ENCODE data around the gene DAZAP1.

The DAZAP1 gene

DNA sequence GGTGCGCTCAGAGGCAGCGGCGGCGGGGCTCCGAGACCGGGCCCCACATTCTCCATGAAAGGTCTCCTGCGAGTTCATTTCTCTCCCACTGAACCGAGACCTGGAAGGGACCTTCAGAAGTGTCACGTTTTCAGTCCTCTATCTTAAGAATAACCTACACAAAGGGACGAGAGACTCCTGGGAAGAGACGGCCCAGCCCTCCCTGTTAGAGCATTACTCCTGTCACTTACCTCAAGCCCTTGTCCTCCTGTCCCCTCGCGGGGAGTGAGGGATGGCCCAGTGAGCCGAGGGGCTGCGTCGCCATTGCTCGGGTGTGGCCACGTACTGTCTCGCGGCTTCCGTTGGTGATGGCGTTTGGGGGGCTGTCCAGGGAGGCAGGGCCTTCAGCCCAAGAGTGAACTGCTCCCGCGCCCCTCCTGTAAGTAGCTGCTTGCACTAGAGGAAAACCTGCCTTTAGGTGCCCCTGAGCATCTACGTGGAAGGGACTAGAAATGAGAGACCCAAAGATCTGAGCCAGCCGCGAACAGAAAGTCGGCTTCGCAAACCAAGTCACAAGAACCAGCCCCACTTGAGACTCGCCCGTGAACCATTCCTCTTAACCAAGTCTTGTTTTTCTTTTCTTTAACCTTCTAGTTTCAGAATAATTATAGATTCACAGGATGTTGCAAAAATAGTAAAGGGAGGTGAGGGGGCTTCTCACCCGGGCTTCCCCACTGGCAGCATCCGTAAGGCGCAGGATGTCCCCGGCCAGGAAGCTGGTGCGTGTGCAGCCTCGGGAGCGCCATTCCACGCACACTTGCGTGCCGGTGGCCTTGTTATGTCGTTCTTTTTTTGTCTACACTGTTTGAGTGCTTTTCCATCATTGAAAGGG, 44.8 kb upstream of the DAZAP1 start:
- POLR2A ChIA-PET = no interaction called here
- CTCF ChIA-PET = no interaction called here
- no peak for DNase-seq (ENCODE audit: extremely low spot score)
- TF ChIP-seq, protein P1, sequence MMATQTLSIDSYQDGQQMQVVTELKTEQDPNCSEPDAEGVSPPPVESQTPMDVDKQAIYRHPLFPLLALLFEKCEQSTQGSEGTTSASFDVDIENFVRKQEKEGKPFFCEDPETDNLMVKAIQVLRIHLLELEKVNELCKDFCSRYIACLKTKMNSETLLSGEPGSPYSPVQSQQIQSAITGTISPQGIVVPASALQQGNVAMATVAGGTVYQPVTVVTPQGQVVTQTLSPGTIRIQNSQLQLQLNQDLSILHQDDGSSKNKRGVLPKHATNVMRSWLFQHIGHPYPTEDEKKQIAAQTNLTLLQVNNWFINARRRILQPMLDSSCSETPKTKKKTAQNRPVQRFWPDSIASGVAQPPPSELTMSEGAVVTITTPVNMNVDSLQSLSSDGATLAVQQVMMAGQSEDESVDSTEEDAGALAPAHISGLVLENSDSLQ (IDR thresholded peaks at IDR 0.05) = no peak
- no peak for TF ChIP-seq FOXA1 (IDR thresholded peaks at IDR 0.05)
- no peak for TF ChIP-seq FOXK2 (IDR thresholded peaks at IDR 0.05)

DNA sequence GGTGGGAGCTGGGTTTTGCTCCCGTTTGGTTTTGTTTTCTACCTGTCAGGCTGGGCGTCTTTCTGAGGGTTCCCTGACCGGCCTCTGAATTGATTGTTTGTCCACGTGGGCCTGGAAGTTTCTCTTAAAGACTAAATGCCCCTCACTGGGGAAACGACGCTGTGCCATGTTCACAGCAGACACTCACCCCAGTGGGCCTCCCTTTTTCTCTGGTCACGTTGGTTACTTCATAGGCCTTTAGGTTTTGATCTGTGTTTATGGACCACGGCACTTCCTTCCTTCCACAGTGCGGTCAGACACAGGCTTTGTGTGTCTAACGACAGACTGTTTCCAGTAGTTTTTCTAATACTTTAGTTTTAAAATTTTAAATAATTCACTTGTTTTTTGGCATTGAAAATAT, 43.8 kb upstream of the DAZAP1 start:
- CTCF ChIA-PET = no interaction called here
- DNase-seq (ENCODE audit: extremely low spot score) = no peak
- TF ChIP-seq FOXA1 (IDR thresholded peaks at IDR 0.05) = no peak
- POLR2A ChIA-PET = no interaction called here

DNA sequence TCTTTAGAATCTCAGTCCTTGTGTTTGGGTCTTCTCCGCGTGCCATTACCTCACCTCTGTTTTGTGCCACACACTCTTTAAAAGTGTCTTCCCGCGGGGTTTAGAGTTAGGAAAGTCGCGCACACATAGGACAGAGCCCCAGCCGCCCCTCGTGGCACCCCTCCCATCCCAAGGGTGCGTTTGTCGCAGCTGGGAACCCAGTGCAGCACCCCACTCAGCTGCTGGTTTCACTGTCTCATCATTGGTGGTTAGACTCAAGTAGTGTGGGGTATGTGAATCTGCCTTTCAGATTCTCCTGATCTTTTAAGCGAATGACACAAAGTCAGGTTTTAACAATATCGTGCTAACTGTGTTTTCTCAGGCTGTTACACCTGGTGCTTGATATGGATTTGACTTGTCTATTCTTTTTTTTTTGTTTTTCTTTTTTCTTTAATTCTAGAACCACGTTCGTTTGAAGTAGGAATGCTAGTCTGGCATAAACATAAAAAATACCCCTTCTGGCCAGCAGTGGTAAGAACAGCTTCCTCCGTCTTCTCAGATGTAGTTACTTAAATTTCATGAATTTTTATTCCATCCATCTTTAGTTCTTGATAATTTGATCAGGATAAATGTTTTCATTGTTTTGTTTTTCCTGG, 43.2 kb upstream of the DAZAP1 start:
- no peak for DNase-seq (ENCODE audit: extremely low spot score)
- TF ChIP-seq ELF4 (IDR thresholded peaks at IDR 0.05) (no peak), L3MBTL2 (conservative IDR thresholded peaks at IDR 0.05) (no peak), NFRKB (IDR thresholded peaks at IDR 0.05) (no peak), BHLHE40 (IDR thresholded peaks at IDR 0.05; ENCODE audit: borderline replicate concordance) (no peak), ZNF384 (IDR thresholded peaks at IDR 0.05) (no peak), SUZ12 (IDR thresholded peaks at IDR 0.05) (no peak), FOXM1 (IDR thresholded peaks at IDR 0.05; ENCODE audit: borderline replicate concordance) (no peak), ARNT (IDR thresholded peaks at IDR 0.05) (no peak), TARDBP (IDR thresholded peaks at IDR 0.05) (no peak), FOXK2 (IDR thresholded peaks at IDR 0.05) (no peak), CTBP1 (IDR thresholded peaks at IDR 0.05; ENCODE audit: borderline replicate concordance) (no peak), LEF1 (IDR thresholded peaks at IDR 0.05; ENCODE audit: borderline replicate concordance) (no peak), HDGF (IDR thresholded peaks at IDR 0.05; ENCODE audit: borderline replicate concordance) (no peak), SP1 (IDR thresholded peaks at IDR 0.05) (no peak), FOXA1 (IDR thresholded peaks at IDR 0.05) (no peak)
- CTCF ChIA-PET = no interaction called here
- POLR2A ChIA-PET = no interaction called here

DNA sequence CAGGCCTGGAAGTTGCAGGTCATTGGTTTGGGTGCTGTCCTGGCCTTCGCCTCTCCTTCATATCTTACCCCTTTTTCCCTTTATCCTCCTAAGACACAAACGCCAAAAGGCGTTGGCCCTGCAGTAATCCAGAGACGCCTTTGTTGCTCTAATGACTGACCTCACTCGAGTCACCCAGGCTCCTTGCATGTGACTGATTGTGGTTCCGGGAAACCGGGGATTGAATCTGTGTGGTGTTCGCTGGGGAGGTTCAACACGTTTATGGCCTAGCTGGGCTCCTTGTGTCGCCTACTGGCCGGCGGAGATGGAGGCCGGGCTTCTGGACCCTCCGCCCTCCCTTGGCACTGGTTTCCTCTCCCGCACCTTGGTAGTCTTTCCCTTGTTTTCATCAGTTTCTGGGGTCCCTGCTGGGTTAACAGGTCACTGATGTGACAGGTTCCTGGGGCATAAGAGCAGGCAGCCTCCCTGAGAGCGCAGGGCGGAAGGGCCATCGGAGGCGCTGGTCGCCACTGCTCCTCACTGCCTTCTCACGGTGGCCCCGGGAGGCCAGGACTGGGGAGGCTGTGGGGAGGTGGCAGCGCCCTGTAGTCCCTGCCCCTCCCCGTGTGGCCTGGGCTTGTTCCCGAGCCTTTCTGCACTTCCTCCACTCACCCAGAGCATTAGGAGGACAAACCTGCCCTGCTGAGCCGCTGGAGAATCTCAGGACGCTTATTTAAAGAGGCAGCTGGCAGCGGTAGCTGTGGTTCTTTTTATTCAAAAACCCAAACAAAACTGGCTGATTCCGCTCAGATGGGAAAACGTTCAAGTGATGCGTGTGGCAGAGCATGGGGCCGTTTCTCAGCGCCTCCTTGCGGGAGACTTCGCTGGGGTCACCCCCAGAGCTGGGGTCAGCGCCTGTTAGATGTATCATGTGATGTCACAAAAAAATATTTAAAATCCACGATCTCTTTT, 41.8 kb upstream of the DAZAP1 start:
- ChIA-PET CTCF (no interaction called here), POLR2A (no interaction called here)
- DNase-seq (ENCODE audit: extremely low spot score) = no peak
- TF ChIP-seq FOXM1 (IDR thresholded peaks at IDR 0.05; ENCODE audit: borderline replicate concordance) (no peak), NFRKB (IDR thresholded peaks at IDR 0.05) (no peak)

DNA sequence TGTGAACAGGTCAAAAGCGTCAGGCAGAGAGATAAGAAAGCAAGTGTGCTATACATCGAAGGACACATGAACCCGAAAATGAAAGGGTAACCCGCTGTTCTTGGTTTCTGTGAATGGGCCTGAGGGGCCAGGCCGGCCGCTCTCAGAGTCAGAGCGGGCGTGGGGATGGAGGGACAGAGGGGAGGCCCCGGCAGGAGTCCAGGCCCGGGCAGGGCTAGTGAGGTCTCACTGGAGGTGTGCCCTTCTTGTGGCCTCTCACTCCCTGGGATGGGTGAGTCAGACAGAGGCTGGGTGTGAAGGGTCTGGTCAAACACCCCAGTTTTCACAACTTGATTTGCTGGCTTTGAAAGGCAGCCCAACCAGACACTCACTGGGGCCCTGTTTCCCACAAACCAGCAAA, 41.1 kb upstream of the DAZAP1 start:
- no peak for TF ChIP-seq SP1 (IDR thresholded peaks at IDR 0.05)
- no peak for DNase-seq (ENCODE audit: extremely low spot score)
- CTCF ChIA-PET = no interaction called here
- POLR2A ChIA-PET = no interaction called here

DNA sequence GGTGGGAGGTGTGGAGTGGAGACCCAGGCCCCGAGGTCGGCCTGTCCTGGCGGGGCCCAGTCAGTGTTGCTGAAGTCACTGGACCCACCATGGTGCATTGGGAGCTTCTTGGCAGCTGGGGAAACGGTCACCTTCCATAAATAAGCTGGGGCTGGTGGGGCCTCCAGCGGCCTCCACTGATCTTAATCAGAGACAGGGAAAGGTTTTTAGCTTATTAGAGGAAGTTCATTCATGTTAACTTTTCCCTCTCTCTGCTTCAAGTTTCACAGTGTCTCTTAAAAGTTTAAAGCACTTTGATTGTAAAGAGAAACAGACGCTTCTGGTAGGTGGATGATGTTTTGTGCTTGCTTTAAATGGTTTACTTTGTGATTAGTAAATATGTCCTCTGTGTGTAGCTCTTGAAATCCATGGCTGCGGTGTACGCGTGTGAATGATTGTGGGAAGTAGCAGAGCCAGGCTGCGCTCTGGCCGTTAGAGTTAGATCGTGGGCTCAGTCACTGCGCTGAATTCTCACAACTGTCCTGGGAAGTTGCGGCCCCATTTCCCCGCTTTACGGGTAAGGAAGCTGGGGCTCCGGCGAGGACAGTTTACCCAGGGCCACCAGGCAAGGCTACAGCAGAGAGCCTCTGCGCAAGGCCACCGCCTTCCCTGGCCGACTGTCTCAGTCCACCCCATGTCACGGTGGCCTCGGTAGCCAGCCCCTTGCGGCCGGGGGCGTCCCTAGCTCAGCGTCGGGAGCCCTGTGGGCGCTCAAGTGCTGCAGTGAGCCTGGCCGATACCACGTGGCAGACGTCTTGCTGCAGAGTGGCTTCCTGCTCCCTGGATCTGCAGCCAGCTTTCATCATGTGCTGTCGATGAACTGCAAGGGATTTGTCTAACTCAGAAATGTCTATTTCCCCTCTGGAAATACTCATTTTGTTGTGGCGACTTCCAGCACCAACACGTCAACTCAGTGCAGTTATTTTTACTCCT, 40.2 kb upstream of the DAZAP1 start:
- DNase-seq (ENCODE audit: extremely low spot score) = no peak
- ChIA-PET POLR2A (interaction anchor here (0.7 kb wide), 1 partner anchor 98 kb away, joined by 4 read pairs; no protein-coding TSS in a partner anchor), CTCF (no interaction called here)
- TF ChIP-seq ELF4 (IDR thresholded peaks at IDR 0.05) (no peak), NFRKB (IDR thresholded peaks at IDR 0.05) (no peak), TARDBP (IDR thresholded peaks at IDR 0.05) (no peak), SUZ12 (IDR thresholded peaks at IDR 0.05) (no peak), LEF1 (IDR thresholded peaks at IDR 0.05; ENCODE audit: borderline replicate concordance) (no peak), ZNF384 (IDR thresholded peaks at IDR 0.05) (no peak), FOXA1 (IDR thresholded peaks at IDR 0.05) (no peak), FOXM1 (IDR thresholded peaks at IDR 0.05; ENCODE audit: borderline replicate concordance) (no peak)
- TF ChIP-seq, protein P1 (IDR thresholded peaks at IDR 0.05) = no peak

Data from HEK293T (cell line).